CD4-positive, alpha-beta T cell treated with Interleukin-6 for 4 hours (primary cell): ENCODE results near the gene RAD17.
"Not testable (repeated sequence)": the region's sequence is repeated elsewhere in the genome, so short reads cannot be mapped to it uniquely, and the experiment has no call there.

Source experiments
- DNase-seq: peaks from one replicate; pipeline ENCODE4 v3.0.0-alpha.2; 2020; ENCODE audit warnings: mixed read lengths

Gene RAD17

DNA sequence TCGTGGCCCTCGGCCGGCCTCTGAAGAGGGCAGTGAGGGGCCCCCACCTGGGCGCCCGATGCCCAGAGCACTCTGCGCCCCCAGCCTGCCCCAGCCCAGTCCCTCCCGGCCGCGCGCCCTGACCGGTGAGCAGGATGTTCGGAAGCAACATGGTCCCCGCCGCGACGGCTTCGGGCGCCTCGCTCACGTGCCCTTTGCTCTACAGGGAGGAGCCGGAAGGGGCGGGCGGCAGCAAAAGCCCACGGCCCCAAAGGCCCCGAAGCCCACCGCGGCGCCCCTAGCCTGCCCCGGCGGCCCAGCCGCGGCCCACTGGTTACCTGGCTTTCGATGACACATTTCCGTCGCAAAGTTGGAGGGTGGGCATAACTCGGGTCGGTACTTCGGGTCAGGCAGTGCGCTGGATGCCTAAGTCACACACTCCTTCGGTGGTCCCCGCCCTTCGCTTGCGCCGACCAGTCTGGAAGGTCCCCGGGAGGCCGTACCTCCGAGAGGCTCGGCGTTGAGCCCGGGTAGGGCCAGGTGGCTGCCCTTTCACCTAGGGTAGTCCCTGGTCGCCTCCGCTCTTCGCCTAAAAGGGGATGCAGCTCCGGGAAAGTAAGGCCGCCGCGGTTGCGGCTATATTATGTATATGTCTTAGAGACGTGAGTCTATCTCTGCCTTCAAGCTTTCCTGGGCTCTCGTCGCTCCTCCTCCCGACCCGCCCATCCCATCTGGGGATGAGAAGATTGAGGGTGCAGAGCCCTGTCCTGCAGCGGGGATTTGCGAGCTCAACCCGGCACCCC, at the start of gene RAD17, which contains the start of the genes AK6 and TAF9:
Gene RAD17 (plus strand): TSS at position 479 of the 782 bp plus-strand sequence. CDS start 2,391 bp downstream, outside the sequence.
Gene AK6 (minus strand): TSS at position 181 of the 782 bp plus-strand sequence. CDS start 30 bp downstream, at position 151.
Gene TAF9 (minus strand): TSS at position 181 of the 782 bp plus-strand sequence. CDS start 3,783 bp downstream, outside the sequence.
- DNase-seq: peak; percentile 91

- no peak for DNase-seq
Measured at GRCh38 chr5:69326365-69326764, 43.3 kb upstream of the RAD17 start.

- DNase-seq: no peak
Measured at GRCh38 chr5:69329905-69330489, 39.6 kb upstream of the RAD17 start.

DNA sequence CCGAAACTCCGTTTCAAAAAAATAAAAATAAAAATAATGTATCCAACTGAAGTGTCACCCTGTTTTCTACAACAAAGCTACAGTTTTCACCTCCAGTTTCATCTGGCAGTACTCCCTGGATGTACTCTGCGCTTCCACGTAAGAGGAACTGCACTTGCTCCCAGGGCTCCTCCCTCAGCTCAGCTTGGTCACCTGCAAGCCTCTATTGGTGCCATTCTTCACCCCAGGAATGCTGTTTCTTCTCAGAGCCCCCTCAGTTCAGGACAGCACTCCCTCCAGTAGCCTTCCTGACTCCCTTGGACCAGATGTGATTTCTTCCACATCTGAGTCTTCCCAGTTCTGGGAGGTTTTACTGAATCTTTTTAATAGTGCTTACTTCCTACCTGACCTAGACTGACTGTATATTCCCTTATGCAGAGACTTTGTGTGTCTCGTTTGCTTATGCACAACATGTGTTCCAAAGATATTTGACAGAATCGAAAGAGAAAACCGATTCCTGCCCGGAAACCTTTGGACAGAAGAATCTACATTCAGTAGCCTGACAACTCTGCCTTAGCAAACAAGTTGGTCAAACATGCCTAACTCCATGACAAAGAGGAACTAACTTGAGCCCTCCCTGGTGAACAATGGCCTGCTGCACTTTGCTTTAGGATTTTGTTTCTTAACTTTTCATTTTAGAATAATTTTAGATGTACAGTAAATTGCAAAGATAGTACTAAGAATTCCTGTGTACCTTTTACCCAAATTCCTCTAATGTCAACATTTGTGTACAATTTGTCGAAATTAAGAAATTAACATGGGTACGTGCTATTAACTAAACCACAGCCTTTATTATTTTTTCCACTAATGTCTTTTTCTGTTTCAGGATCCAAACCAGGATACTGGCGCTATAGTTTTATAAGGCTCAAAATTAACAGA, 37.8 kb upstream of the RAD17 start:
- DNase-seq: no peak

DNA sequence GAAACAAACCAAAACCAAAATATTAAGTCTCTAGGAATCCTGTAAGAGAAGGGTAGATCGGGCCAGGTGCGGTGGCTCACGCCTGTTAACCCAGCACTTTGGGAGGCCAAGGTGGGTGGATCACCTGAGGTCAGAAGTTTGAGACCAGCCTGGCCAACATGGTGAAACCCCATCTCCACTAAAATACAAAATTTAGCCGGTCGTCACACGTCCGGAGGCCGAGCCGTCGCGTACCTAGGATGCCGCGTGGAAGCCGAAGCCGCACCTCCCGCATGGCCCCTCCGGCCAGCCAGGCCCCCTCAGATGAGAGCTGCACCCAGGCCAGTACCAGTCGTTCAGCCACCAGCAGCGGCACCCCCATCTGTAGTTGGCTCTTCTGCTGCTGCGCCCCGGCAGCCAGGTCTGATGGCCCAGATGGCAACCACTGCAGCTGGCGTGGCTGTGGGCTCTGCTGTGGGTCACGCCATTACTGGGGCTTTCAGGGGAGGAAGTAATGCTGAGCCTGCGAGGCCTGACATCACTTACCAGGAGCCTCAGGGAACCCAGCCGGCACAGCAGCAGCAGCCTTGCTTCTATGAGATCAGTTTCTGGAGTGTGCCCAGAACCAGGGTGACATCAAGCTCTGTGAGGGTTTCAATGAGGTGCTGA, 35.8 kb upstream of the RAD17 start:
- DNase-seq: not testable (repeated sequence)

DNA sequence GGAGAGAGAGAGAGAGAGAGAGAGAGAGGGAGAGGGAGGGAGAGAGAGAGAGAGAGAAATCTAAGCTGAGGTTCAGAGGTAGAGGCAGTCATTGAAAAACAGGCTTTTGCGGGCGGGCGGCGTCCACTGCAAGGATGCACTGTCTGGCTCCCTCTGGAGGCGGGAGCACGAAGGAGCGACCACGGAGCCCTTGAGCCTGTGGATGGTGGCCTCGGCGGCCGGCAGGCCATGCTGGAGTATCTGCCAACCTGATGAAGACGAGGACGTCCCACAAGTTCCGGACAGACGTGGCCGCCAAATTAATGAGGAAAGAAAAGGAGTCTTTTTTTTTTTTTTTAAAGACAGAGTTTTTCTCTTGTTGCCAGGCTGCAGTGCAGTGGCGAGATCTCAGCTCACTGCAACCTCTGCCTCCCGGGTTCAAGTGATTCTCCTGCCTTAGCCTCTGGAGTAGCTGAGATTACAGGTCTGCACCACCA, 34.8 kb upstream of the RAD17 start:
- peak; percentile 85 for DNase-seq

DNA sequence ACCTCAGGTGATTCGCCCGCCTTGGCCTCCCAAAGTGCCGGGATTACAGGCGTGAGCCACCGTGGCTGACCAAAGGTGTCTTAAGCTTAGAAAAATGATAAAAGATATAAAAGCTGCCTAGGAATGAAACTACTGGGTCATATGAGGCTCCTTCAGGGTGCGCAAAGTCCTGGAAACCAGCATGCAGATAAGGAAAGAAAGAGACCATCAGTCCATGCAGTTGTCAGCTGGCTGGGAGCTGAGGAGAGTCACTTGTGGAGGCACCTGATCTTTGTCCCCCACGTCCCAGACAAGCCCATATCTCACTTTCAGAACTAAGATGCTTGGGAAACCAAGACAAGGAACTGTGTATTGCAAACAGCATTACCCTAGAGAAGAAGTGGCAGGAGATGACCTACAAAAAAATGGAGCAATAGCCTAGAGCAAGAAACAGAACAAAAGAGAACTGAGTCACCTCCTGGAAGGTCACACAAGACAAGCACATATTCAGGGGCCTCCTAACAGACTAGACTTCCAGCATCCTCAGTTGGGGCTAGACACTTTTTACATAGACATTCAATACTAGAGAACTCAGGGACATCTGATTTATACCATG, 34.2 kb upstream of the RAD17 start:
- no peak for DNase-seq

DNA sequence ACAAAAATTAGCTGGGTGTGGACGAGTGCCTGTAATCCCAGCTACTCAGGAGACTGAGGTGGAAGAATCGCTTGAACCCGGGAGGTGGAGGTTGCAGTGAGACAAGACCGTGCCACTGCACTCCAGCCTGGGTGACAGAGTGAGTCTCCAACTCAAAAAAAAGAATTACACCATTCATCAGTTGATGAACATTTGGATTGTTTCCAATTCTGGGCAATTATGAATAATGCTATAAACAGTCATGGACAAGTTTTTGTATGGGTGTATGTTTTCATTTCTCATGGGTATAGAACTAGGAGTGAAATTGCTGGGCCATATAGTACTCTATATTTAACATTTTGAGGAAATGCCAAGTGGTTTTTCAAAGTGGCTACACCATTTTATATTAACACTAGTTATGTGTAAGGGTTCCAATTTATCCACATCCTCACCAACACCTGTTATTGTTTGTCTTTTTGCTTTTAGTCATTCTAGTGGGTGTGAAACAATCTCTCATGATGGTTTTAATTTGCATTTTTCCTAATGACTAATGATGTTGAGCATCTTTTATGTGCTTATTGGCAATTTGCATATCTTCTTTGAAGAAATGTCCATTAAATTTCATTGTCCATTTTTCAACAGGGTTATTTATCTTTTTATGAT, 28.0 kb upstream of the RAD17 start:
- DNase-seq: no peak

DNA sequence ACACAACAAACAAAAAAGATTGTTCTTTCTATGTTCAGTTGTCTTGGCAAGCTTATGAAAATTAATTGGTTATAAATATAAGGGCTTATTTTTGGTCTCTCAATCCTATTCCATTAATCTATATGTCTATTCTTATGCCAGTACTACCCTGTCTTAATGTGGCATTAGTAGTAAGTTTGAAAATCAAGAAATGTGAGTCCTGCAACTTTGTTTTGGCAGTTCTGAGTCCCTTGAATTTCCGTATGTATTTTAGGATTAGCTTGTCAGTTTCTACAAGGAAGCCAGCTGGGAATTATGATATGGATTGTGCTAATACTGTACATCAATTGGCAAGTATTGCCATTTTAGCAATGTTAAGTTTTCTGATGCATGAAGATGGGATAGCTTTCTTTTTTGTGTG, 26.5 kb upstream of the RAD17 start:
- DNase-seq: no peak

DNA sequence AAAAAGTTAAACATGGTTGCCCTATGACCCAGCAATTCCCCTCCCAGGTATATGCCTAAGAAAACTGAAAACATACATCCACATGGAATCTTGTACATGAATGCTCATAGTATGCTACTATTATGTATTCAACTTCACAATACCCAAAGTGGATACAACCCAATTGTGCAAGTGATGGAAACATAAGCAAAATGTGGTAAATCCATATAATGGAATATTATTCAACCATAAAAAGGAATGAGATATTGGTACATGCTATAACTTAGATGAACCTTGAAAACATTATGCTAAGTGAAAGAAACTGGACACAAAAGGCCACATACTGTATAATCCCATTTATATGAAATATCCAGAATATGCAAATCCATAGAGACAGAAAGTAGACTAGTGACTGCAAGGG, 19.0 kb upstream of the RAD17 start:
- no peak for DNase-seq

DNA sequence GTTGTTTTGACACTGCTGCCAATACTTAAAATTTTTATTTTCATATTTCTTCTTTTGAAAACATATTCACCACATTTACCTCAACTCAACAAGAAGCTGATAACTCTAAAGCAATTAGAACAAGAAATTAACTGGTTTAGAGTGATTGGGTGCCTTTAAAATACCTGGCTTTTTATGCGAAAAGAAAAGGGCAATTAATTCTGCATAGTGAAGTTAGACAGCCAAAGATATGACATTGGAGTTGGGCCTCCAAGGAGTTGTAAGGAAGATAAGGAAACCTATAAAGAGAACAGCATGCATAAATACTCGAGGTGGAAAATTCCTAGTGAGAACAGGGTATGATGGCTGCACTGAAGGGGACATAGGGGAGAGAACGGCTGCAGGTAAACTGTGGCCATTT, 9.9 kb upstream of the RAD17 start:
- DNase-seq: no peak

DNA sequence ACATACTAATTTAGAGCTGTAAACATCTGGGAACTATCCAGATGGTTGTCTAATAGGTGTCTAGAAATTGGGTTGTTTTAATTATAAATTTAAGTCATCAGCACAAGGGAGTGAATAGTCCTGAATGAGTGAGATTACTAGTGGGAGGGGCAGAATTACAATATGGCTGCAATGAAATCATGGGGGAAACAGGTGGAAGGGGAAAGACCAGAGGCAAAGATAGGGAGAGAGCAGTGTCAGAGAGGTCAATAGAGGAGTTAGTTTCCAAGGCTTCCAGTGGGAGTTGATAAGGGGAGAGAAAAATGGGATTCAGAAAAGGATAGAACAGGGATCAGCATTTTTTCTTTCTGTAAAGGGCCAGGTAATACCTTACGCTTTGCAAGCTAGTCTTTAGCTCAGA, 9.2 kb upstream of the RAD17 start:
- no peak for DNase-seq

GRCh38 chr5:69364414-69364813, 5.2 kb upstream of the RAD17 start:
- no peak for DNase-seq

DNA sequence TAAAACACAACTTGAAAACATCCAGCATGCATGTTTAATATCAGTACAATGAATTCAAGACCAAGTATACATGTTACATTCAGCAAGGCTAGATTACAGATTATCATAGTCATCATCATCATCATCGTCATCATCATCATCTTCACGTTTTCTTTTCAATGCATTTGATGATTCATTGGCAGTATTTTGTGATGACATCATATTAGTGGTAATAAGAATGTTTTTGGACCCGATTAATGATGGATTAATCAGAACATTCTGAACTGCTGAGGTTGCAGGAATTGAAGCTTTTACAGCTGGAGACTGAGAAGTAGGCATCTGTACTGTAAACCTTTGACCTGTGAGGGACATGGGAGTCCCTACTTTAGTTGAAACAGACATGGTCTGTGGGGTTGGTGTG, 4.8 kb upstream of the RAD17 start:
- DNase-seq: no peak

- no peak for DNase-seq
Measured at GRCh38 chr5:69367697-69368279, 1.8 kb upstream of the RAD17 start.

GRCh38 chr5:69368458-69369339, 919 bp upstream of the RAD17 start:
- peak; percentile 6 for DNase-seq

DNA sequence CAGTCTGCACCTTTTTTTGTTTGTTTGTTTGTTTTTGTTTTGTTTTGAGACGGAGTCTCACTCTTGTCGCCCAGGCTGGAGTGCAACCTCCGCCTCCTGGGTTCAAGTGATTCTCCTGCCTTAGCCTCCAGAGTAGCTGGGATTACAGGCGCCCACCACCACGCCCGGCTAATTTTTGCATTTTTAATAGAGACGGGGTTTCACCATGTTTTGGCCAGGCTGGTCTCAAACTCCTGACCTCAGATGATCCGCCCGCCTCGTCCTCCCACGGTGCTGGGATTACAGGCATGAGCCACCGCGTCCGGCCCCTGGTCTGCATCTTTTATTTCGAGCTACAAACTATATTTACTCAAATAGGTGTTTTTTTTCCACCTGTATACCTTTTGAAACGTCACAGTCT, 717 bp downstream of the RAD17 start:
- DNase-seq: not testable (repeated sequence)

- no peak for DNase-seq
Measured at GRCh38 chr5:69372394-69372793, 2.8 kb downstream of the RAD17 start.

GRCh38 chr5:69374911-69375446, 5.4 kb downstream of the RAD17 start:
- no peak for DNase-seq

- DNase-seq: no peak
Measured at GRCh38 chr5:69378376-69378775, 8.8 kb downstream of the RAD17 start.
